ENCODE measurements around the gene SRP68.

GRCh38 chr17:76036497-76037261, 35.6 kb downstream of the SRP68 start:
- no peak for TF ChIP-seq YY1 (IDR thresholded peaks at IDR 0.05; ENCODE audit: low read depth)
- TF ChIP-seq REST (IDR thresholded peaks at IDR 0.05; ENCODE audit: low read depth) = no peak
- TF ChIP-seq TCF12 (IDR thresholded peaks at IDR 0.05; ENCODE audit: low read depth) = no peak
- TF ChIP-seq, protein P1, sequence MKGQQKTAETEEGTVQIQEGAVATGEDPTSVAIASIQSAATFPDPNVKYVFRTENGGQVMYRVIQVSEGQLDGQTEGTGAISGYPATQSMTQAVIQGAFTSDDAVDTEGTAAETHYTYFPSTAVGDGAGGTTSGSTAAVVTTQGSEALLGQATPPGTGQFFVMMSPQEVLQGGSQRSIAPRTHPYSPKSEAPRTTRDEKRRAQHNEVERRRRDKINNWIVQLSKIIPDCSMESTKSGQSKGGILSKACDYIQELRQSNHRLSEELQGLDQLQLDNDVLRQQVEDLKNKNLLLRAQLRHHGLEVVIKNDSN (IDR thresholded peaks at IDR 0.05) = no peak
- no peak for TF ChIP-seq RAD21 (IDR thresholded peaks at IDR 0.05; ENCODE audit: low read depth)
- TF ChIP-seq TAF1 (IDR thresholded peaks at IDR 0.05; ENCODE audit: low read depth) = no peak
- no peak for TF ChIP-seq NFIC (IDR thresholded peaks at IDR 0.05)
- TF ChIP-seq EP300 (IDR thresholded peaks at IDR 0.05; ENCODE audit: borderline replicate concordance) = no peak
- TF ChIP-seq TEAD4 (IDR thresholded peaks at IDR 0.05) = no peak
- TF ChIP-seq CREB1 (IDR thresholded peaks at IDR 0.05; ENCODE audit: low read depth) = no peak
- no peak for TF ChIP-seq EGR1 (IDR thresholded peaks at IDR 0.05)
- TF ChIP-seq, protein P2, sequence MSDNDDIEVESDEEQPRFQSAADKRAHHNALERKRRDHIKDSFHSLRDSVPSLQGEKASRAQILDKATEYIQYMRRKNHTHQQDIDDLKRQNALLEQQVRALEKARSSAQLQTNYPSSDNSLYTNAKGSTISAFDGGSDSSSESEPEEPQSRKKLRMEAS (IDR thresholded peaks at IDR 0.05) = no peak

All from Ishikawa (cell line).